SW 1271 (cell line): ENCODE measurements around the gene WSCD2.

Experiments
- DNase-seq, 2 experiments: peaks; one replicate each; lab custom pipeline; 2025; lab: John Stamatoyannopoulos, UW

Gene WSCD2

DNA sequence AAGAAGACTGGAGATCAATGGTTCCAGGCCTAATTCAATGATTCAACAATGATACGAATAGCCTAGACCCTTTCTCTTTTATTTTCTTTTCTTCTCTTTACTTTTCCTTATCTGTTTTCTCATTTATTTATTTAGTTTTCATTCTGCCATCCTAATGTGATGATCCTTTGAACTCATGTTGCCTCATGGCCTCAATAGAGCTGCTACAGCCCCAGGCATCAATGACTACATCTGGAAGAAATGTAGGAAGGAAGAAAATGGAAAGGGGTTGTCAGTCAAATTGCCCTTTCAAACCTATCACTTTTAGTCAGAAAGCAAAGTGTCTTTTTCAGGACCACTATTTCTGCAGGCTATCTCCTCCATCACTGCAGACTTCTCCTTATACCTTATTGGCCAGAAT, 140.1 kb downstream of the WSCD2 start:
- no peak for DNase-seq

DNA sequence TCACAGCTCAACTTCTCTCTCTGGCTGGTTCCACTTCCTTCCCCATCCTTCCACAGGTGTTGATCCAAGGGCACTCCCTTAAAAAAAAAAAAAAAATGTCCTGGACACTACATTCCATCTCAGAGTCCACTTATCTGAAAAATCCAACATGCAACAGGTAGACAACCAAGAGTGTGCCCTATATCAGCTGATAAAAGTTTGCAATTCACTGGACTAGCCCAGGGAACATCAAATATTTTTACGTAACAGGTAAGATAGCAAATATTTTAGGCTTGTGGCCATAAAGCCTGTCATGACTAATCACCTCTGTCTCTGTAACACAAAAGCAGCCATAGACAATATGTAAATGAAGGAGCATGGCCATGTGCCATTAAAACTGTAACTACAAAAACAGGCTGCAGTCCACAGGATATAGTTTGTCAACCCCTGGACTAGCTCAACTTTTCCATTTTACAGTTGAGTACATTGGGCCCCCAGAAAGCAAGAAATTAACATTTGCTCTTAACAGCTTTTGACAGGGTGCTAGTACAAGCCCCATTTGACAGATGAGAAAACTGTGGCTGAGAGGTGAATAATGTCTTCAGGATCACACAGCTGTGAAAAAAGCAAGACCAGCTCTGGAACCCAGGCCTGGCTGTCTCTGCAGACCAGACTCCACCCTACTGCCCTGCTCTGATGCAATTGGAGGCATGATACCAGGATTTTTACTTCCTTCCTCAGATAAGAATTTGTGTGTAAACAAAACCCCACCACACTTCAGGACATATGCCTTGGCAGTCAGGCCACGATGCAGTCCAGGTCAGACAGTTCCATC, 141.2 kb downstream of the WSCD2 start:
- DNase-seq = no peak

GRCh38 chr12:108270849-108271143, 141.7 kb downstream of the WSCD2 start:
- DNase-seq = no peak

GRCh38 chr12:108271951-108272872, 143.1 kb downstream of the WSCD2 start:
- DNase-seq = no peak

- no peak for DNase-seq
Measured at GRCh38 chr12:108273217-108273616, 144.1 kb downstream of the WSCD2 start.

GRCh38 chr12:108277613-108278012, 148.5 kb downstream of the WSCD2 start:
- DNase-seq = no peak

GRCh38 chr12:108282160-108282559, 153.1 kb downstream of the WSCD2 start:
- no peak for DNase-seq

- no peak for DNase-seq
Measured at GRCh38 chr12:108282676-108283075, 153.6 kb downstream of the WSCD2 start.

GRCh38 chr12:108284163-108284562, 155.1 kb downstream of the WSCD2 start:
- DNase-seq = no peak

DNA sequence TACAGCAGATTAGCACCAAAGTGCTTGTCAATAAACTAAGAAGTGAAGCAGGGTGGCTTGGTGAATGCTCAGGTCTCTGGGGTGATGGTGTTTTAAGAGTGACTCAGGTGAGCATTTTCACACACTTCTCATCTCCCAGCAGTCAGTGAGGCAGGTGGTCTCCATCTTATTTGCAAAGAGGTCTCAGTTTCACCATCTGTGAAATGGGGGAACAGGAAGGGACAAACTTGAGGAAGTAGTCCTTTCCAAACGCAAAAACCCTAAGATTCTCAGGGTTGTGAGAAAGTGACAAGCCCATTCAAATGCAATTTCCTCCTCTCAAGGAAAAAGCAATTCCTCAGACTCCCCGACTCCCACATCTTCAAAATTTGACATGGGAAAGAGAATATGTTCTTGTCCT, 155.9 kb downstream of the WSCD2 start:
- DNase-seq = no peak

DNA sequence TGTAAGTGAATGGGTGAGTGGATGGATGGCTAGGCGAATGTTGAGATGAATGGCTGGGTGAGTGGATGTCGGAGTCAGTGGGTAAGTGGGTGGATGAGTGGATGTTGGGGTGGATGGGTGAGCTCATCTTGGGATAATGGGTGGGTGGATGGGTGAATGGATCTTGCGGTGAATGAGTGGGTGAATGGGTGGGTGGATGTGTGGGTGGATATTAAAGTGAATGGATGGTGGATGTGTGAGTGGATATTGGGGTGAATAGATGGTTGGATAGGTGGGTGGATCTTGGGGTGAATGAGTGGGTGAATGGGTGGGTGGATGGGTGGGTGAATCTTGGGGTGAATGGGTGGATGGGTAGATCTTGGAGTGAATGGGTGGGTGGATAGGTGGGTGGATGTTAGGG, 158.1 kb downstream of the WSCD2 start:
- DNase-seq = no peak

GRCh38 chr12:108289350-108290161, 160.5 kb downstream of the WSCD2 start:
- no peak for DNase-seq

GRCh38 chr12:108295641-108296040, 166.6 kb downstream of the WSCD2 start:
- no peak for DNase-seq

- DNase-seq = no peak
Measured at GRCh38 chr12:108296945-108297344, 167.9 kb downstream of the WSCD2 start.

DNA sequence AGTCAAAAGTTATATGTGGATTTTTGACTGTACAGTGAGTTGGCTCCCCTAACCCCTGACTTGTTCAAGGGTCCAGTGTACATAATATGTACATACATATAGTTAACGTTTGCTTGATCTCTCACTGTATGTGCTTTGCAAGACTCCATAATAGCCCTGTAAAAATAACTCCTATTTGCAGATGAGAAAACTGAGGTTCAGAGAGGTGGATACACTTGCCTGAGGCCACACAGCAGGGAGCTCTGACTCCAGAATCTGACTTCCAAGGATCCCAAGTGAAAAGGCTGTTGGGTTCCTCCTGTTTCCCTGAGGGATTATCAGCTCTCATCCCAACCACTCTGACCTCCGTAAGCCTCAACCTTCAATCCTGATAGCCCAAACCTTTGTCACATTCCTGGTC, 168.3 kb downstream of the WSCD2 start:
- DNase-seq = no peak

DNA sequence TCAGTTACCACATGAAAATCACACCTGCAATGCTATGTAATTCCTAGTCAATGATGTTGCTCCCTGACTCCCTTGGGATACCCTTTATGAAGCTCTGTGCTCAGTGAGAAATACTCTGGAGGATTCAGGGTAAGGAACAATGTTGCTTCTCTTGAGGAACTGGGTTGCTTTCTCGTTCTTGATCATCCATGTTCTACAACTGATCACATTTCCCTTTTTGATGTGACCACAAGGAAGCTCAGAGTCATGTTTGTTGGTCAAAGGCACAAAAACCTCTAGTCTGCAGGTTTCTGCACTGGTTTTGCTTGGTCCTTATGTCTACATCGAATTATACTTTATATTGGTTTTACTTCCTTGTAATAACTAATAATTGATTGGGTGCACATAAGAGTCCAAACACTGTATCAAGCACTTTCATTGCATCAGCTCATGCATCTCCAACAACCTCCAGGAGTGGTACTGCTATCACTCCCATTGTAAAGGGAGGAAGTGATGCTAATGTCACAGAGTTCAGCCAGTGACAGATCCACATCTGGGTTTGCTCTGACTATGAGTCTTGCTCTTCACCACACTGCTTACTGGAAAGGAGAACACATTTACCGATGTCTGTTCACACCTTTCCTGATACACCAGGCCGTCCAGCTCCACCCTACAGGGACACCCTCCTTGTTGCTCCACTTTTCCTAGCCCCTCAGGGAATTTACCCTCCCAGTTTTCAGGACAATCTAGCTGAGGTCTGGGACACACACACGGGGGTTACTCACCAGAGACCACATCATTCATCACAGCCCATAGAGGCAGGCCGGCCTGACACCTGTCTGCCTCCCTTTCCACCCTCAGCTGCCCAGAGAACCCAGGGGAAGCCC, 169.0 kb downstream of the WSCD2 start:
- no peak for DNase-seq

DNA sequence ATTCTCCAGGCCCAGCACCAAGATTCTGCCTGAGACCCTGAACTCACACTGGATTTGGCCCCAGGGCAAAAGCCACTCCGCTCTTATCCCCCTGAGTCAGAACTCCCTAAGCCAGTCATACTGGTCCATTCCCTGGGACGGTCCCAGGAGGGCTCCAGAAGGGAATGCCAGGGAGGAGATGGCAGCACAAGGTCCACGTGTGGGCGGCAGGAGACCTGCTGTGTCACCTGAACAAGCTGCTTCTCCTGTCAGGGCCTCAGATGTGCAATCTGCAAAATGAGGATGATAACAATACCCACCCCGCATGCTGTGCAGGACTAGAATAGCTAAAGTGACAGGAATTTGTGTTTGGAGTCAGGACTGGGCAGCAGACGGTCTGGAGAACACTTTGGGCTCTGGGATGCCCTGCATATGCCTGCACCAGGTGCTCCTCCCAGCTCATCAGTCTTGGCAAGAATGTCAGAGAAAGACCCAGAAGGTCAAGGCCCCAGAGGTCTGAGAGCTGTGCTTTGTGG, 169.7 kb downstream of the WSCD2 start:
- DNase-seq = no peak

DNA sequence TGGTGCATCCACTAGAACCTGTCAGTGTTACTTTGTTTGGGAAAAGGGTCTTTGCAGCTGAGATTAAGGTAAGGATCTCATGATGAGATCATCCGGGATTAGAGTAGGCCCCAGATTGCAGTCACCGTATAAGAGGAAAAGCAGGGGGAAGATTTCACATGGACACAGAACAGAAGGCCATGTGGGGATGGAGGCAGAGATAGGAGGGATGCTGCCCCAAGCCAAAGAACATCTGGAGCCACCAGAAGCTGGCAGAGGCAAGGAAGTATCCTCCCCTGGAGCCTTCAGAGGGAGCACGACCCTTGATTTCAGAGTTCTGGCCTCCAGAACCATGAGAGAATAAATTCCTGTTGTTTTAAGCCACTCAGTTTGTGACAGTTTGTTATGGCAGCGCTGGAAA, 170.4 kb downstream of the WSCD2 start:
- no peak for DNase-seq
